Hepatocyte (in vitro differentiated cells): ENCODE results near the gene CCDC187. TPM values are rescaled to one million over a fixed set of nuclear protein-coding genes. Genes with fewer than 3 reads are reported as not detected.

Source experiments
- DNase-seq: peaks from one replicate; pipeline ENCODE4 v3.0.0-alpha.2; 2016; ENCODE audit warnings: low spot score
- H2AFZ ChIP-seq: fragments of 200-600 bp; sonication (generic); 2 replicates; pipeline ENCODE4 v1.6.0; 2016; ENCODE audit warnings: antibody characterized with exemption, mild to moderate bottlenecking
- H3K27ac ChIP-seq: fragments of 200-600 bp; sonication (generic); 2 replicates; pipeline ENCODE4 v1.5.1; 2016; ENCODE audit warnings: mild to moderate bottlenecking
- H3K27me3 ChIP-seq: fragments of 200-600 bp; sonication (generic); 2 replicates; pipeline ENCODE4 v1.6.1; 2016
- H3K36me3 ChIP-seq: fragments of 200-600 bp; sonication (generic); replicated peaks from 2 replicates; pipeline ENCODE4 v1.5.1; 2016; ENCODE audit warnings: low read depth; ENCODE audit not compliant: insufficient read depth
- H3K4me1 ChIP-seq: fragments of 200-600 bp; sonication (generic); 2 replicates; pipeline ENCODE4 v1.5.1; 2016; ENCODE audit warnings: mild to moderate bottlenecking, moderate library complexity; ENCODE audit not compliant: insufficient read depth
- H3K4me2 ChIP-seq: fragments of 200-600 bp; sonication (generic); 2 replicates; pipeline ENCODE4 v1.6.0; 2016
- H3K4me3 ChIP-seq: fragments of 200-600 bp; sonication (generic); 2 replicates; pipeline ENCODE4 v1.5.1; 2016; ENCODE audit warnings: mild to moderate bottlenecking
- H3K79me2 ChIP-seq: fragments of 200-600 bp; sonication (generic); 2 replicates; pipeline ENCODE4 v1.6.0; 2017; ENCODE audit warnings: mild to moderate bottlenecking
- H3K9me2 ChIP-seq: fragments of 200-600 bp; sonication (generic); replicated peaks from 2 replicates; pipeline ENCODE4 v1.6.0; 2017; ENCODE audit warnings: mild to moderate bottlenecking; ENCODE audit not compliant: insufficient read depth
- H3K9me3 ChIP-seq: fragments of 200-600 bp; sonication (generic); 2 replicates; pipeline ENCODE4 v1.5.1; 2016; ENCODE audit warnings: low read depth, mild to moderate bottlenecking
- H4K20me1 ChIP-seq: fragments of 200-600 bp; sonication (generic); 2 replicates; pipeline ENCODE4 v1.6.0; 2016; ENCODE audit warnings: mild to moderate bottlenecking; ENCODE audit not compliant: insufficient read depth, poor library complexity, severe bottlenecking
- CTCF ChIP-seq: fragments of 200-600 bp; sonication (generic); IDR thresholded peaks from 2 replicates; pipeline ENCODE4 v1.5.1; 2016; ENCODE audit warnings: antibody characterized with exemption, mild to moderate bottlenecking; ENCODE audit not compliant: poor library complexity
- EZH2 ChIP-seq: fragments of 200-600 bp; sonication (generic); IDR thresholded peaks from 2 replicates; pipeline ENCODE4 v1.6.1; 2016; ENCODE audit warnings: antibody characterized with exemption, mild to moderate bottlenecking, borderline replicate concordance
- EZH2phosphoT487 ChIP-seq: fragments of 200-600 bp; sonication (generic); IDR thresholded peaks from one replicate; pipeline ENCODE4 v1.6.1; 2018; ENCODE audit warnings: antibody characterized with exemption, mild to moderate bottlenecking, low read depth, moderate library complexity; ENCODE audit not compliant: unreplicated experiment, severe bottlenecking
- WGBS: methylation state at CpG from one replicate; pipeline ENCODE4 v1.1.6; 2016; ENCODE audit warnings: low lambda C conversion rate; ENCODE audit errors: missing lambda C conversion rate; 5-methylcytosine and 5-hydroxymethylcytosine counted together
- polyA plus RNA-seq: library from polyadenylated mRNA; unstranded; fragments of >200 nt; fragmentation: Nextera tagmentation; extraction: Ambion mirVana; gene quantifications from 2 replicates; pipeline ENCODE4 v1.2.1, GENCODE V29; 2016
- total RNA-seq: library from RNA; depleted of rRNA; stranded (reverse); fragments of >200 nt; gene quantifications from 2 replicates; pipeline ENCODE4 v1.2.3, GENCODE V29; 2014

CCDC187 gene
- total and polyA plus RNA-seq, 2 experiments from 2014 or later, result 0.60 to 0.75 TPM

GRCh38 chr9:136205707-136205992 is 98.2 kb downstream of the CCDC187 start:
- no peaks in the 10 kb centered on the region for H3K9me2 ChIP-seq
- no peak overlapping the region for H3K4me2 ChIP-seq
- H3K4me1 ChIP-seq, result no peaks in the 10 kb centered on the region
- no peak overlapping the region for H3K27ac ChIP-seq
- H2AFZ ChIP-seq, result no peak overlapping the region
- no peak overlapping the region for H3K4me3 ChIP-seq
- WGBS, result 90% methylated on average over 4 of the region's 5 CpGs
- DNase-seq, result no peak
- no peaks in the 10 kb centered on the region for H3K36me3 ChIP-seq
- H3K79me2 ChIP-seq, result no peaks in the 10 kb centered on the region
- H3K9me3 ChIP-seq, result no peaks in the 10 kb centered on the region
- TF ChIP-seq EZH2 (no peak), EZH2phosphoT487 (no peak), CTCF (no peak)
- peaks cover 45% of the 10 kb centered on the region for H3K27me3 ChIP-seq
- H4K20me1 ChIP-seq, result peaks cover 12% of the 10 kb centered on the region

DNA sequence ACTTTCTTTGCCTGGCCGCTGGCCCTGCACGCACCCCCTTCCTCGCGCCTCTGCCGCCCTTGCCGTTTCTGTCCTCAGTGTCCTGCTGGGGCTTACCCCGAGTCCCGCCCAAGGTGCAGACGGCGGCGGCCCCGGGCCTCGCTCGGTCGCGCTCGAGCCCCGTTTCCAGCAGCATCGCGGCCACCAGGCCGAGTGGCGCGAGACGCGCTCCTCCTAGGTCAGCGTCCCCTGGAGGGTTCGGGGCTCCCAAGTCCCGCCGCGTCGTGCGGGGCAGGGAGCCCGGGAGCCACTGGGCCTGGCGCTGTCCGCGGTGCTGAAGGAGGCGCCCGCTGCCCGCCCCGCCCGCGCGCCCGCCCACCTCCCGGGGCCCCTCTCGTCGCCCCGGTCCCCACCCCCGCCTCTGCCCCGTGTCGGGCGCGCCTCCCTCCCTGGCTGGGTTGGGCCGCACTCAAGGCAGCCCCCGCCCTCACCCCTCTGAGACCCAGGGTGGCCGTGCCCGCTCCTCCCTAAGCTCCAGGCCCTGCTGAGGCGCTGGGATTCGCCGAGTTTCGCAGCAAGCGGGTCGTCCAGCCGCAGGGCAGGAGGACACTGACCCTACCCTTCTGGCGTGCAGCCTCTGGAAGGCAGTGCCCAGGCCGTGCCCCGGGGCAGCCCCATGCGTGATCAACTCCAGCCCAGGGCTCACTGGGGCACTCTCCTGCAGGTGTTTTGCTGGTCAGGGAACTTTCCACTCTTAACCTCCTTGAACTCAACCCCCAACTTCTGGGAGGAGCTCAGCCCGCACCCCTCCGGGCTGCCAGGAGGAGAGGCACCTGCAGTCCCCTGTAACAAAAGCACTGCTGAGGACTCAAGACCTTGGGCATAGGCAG is 98.8 kb downstream of the CCDC187 start, which contains the start of gene LHX3:
LHX3 (minus strand) TSS at position 291 of the 869 bp plus-strand sequence; CDS start at position 175, 116 bp downstream.
- no peaks in the 10 kb centered on the region for H3K9me3 ChIP-seq
- peaks cover 12% of the 10 kb centered on the region for H4K20me1 ChIP-seq
- H3K36me3 ChIP-seq, result no peaks in the 10 kb centered on the region
- no peak within 1 kb of the TSS for H3K27ac ChIP-seq
- H2AFZ ChIP-seq, result no peak within 1 kb of the TSS
- DNase-seq, result peak; percentile 76
- 28% methylated on average over 31 of the region's 70 CpGs for WGBS
- H3K79me2 ChIP-seq, result no peaks in the 10 kb centered on the region
- TF ChIP-seq EZH2phosphoT487 (no peak), CTCF (no peak), EZH2 (no peak)
- no peaks in the 10 kb centered on the region for H3K9me2 ChIP-seq
- H3K4me3 ChIP-seq, result no peak within 1 kb of the TSS
- peaks cover 51% of the 10 kb centered on the region for H3K27me3 ChIP-seq
- no peaks in the 10 kb centered on the region for H3K4me1 ChIP-seq
- H3K4me2 ChIP-seq, result peak within 1 kb of the TSS; percentile 53

GRCh38 chr9:136204145-136204805 is 99.6 kb downstream of the CCDC187 start:
- Histone ChIP-seq H3K9me3 (no peaks in the 10 kb centered on the region), H3K4me1 (no peaks in the 10 kb centered on the region), H3K4me3 (no peak overlapping the region), H3K27ac (no peak overlapping the region), H3K36me3 (no peaks in the 10 kb centered on the region), H3K4me2 (no peak overlapping the region), H3K27me3 (peaks cover 59% of the 10 kb centered on the region), H4K20me1 (peaks cover 12% of the 10 kb centered on the region), H3K79me2 (no peaks in the 10 kb centered on the region), H2AFZ (no peak overlapping the region), H3K9me2 (no peaks in the 10 kb centered on the region)
- 81% methylated on average over 19 of the region's 25 CpGs for WGBS
- DNase-seq, result no peak
- no peak for TF ChIP-seq CTCF
- TF ChIP-seq EZH2phosphoT487, result no peak
- TF ChIP-seq EZH2, result no peak
